HG03108 (cell line): ENCODE results near the gene SCAI.
"Not testable (repeated sequence)": the region's sequence is repeated elsewhere in the genome, so short reads cannot be mapped to it uniquely, and the experiment has no call there.

Experiments used
- ATAC-seq: cut with Tn5 transposase; IDR thresholded peaks from one replicate; pipeline ENCODE4 v1.9.1; 2021; ENCODE audit warnings: moderate library complexity; ENCODE audit not compliant: unreplicated experiment

Gene SCAI

GRCh38 chr9:125143377-125144090 is at the start of gene SCAI:
Gene SCAI (minus strand): TSS chr9:125143528. CDS start chr9:125143437, 91 bp downstream.
- ATAC-seq, result peak; percentile 98

GRCh38 chr9:125190361-125190801 is 47.1 kb upstream of the SCAI start:
- ATAC-seq, result no peak

DNA sequence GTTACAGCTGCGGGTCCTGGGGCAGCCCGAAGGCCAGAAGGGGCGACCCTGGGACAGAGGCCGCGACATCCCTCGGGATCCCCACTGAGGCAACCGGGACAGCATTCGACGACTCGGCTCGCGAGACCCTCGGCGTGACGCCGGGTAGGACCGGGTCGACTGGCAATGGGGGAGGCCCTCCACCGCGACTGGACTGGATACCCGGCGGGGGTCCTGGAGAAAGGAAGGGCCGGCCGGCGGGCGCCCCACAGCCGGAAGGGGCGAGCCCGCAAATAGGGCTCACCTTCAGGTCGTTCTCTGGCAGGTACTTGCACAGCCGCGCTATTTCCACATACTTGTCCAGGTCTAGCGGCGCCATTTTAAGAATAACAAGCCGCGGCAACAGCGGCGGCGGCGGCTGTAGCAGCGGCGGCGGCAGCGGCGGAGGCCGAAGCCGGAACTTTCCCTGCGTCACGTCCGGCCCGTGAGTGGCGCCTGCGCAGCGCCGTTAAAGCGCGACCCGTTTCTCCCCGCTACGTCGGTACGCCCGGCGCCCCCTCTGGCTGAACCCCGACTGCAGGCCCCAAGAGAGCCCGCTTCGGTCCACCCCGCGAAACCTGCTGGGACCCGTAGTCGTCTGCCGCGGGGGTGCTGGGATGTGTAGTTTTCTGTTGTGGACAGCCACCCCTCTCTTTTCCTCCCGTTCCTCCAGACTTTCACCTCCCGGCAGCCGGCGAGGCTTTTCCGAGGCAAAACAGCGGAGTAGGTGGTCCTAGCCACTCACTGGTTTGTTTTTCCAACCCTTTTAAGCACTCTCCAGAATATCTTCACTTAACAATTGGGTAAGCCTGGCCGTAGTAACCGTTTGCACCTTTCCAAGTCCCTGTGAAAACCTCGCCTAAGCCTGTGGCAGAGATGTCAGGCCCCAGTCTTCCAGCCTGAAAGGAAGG is 46.3 kb upstream of the SCAI start, which contains the start of gene PPP6C:
PPP6C (minus strand) TSS at position 443 of the 929 bp plus-strand sequence; CDS start at position 358, 85 bp downstream.
- peak; percentile 98 for ATAC-seq

DNA sequence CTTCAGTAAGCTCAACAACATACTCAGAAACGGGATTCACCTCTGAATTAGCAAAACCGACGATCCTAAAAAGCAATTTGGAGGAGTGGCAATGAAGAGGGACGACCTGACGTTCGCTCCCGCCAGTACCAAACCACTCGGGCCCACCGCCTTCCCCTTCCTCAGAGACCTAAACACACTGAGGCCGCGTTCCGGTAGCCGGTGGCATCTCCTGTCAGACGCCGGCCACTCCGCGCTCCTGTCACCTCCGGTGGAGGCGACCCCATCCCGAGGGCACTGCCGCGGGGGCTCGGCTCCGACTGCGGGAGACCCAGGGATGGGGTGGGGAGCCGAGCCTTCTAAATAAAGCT is 45.7 kb upstream of the SCAI start:
- ATAC-seq, result no peak

GRCh38 chr9:125183561-125183960 is 40.2 kb upstream of the SCAI start:
- no peak for ATAC-seq

- ATAC-seq, result no peak
Observed at GRCh38 chr9:125183054-125183453, 39.7 kb upstream of the SCAI start.

DNA sequence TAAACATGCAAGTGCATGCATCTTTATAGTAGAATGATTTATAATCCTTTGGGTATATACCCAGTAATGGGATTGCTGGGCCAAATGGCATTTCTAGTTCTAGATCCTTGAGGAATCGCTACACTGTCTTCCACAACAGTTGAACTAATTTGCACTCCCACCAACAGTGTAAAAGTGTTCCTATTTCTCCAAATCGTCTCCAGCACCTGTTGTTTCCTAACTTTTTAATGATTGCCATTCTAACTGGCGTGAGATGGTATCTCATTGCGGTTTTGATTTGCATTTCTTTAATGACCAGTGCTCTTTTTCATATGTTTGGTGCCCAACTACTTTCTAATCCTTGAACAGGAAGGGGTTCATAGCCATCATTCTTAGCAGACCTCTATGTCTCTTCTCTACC is 38.4 kb upstream of the SCAI start:
- ATAC-seq, result not testable (repeated sequence)

GRCh38 chr9:125180876-125181275 is 37.5 kb upstream of the SCAI start:
- no peak for ATAC-seq

GRCh38 chr9:125179776-125180175 is 36.4 kb upstream of the SCAI start:
- not testable (repeated sequence) for ATAC-seq

- no peak for ATAC-seq
Observed at GRCh38 chr9:125177888-125178287, 34.6 kb upstream of the SCAI start.

DNA sequence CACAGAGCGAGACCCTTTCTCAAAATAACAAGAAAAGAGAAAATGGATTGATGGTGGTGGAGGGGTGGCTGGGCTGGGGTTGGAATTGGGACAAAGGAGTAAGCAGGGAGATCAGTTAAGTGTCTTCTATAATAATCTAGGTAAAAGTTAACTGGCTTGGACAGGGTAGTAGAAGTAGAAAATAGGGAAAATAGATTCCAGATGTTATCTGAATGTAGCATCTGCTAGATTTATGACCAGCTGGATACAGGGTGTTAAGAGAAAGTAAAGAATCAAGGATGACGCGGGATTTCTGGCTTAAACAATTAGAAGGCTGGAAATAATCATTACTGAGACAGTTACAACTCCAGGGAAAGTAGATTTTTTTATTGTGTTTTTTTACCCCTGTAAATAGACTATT is 33.3 kb upstream of the SCAI start:
- no peak for ATAC-seq

DNA sequence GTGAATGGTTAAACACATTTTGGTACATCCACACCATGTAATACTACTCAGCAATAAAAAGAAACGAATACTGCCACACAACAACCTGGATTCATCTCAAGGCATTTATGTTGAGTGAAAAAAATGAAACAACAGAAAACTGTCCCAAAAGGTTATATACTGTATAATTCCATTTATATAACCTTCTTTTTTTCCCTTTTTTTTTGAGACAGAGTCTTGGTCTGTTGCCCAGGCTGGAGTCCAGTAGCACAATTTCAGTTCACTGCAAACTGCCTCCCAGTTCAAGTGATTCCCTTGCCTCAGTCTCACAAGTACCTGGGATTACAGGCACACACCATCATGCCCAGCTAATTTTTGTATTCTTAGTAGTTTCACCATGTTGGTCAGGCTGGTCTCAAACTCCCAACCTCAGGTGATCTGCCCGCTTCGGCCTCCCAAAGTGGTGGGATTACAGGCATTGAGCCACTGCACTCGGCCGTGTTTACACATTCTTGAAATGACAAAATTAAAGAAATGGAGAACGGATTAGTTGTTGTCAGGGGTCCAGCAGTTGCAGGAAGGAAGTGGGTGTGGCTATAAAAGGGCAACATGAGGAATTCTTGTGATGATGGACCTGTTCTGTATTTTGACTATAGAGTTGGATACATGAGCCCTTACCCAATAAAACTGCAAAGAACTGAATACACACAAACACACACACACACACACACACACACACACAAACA is 28.9 kb upstream of the SCAI start:
- ATAC-seq, result no peak

- ATAC-seq, result no peak
Observed at GRCh38 chr9:125169895-125170294, 26.6 kb upstream of the SCAI start.

DNA sequence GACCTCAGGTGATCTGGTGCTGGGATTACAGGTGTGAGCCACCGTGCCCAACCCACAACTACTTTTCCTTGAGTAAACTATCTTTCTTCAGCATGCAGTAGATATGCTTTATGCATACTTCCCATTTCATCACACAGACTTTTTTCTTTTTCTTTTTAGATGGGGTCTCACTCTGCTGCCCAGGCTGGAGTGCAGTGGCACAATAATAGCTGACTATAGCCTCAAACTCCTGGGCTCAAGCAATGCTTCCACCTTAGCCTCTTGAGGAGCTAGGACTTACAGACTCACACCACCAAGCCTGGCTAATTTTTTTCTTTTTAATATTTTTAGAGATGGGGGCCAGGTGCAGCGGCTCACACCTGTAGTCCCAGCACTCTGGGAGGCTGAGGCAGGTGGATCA is 23.4 kb upstream of the SCAI start:
- ATAC-seq, result no peak

GRCh38 chr9:125162891-125163290 is 19.6 kb upstream of the SCAI start:
- ATAC-seq, result not testable (repeated sequence)

GRCh38 chr9:125161284-125161918 is 18.1 kb upstream of the SCAI start:
- ATAC-seq, result no peak

- ATAC-seq, result no peak
Observed at GRCh38 chr9:125160750-125161149, 17.4 kb upstream of the SCAI start.

DNA sequence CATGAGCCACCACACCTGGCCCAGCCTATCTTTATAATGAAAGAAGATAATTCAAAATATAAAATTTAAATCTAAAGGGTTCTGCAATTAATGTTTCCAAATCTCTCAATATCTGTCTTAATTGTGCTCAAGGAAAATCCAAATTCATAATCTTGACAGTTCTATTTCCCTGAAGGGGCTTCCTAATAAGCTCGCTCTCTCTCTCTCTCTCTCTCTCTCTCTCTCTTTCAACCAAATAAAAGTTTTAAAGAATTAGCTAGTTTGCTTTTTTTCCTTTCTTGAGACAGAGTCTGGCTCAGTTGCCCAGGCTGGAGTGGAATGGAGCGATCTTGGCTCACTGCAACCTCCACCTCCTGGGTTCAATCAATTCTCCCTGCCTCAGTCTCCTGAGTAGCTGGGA is 13.2 kb upstream of the SCAI start:
- ATAC-seq, result no peak

DNA sequence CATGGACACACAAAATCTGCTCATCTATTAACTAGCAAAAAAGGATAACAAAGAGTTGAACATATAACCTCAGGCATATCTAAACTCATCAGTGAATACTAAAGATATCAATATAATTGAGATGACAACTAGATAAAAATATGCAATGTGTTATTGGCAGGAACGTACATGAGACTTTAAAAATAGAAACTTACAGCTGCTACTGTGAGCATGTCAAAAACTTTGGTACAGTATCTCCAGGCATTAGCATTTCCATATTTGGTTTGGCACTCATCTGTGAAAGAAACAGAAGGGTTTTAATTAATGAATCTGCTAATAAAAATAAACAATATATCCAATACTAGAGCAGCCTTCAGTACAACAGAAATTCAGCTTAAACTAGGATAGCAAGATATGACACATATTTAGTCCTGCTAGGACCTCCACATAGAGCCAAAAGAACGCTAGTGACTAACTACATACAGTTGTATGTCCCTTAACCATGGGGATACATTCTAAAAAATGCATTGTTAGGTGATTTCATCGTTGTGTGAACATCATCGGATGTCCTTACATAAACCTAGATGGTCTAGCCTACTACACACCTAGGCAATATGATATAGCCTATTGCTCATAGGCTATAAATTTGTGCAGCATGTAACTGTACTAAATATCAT is 10.5 kb upstream of the SCAI start:
- no peak for ATAC-seq

- no peak for ATAC-seq
Observed at GRCh38 chr9:125151730-125152129, 8.4 kb upstream of the SCAI start.
